Fibroblast of villous mesenchyme (primary cell): ENCODE measurements around the gene CCDC14. TPM values are rescaled to one million over a fixed set of nuclear protein-coding genes. Genes with fewer than 3 reads are reported as not detected.
A peak's percentile ranks its signal among the peaks of the same experiment; 100 is the strongest.
"Not testable (repeated sequence)": the region's sequence is repeated elsewhere in the genome, so short reads cannot be mapped to it uniquely, and the experiment has no call there.

Experiments used
- DNase-seq: peaks from one replicate; pipeline ENCODE4 v3.0.0-alpha.2; 2010; ENCODE audit warnings: low read depth
- H3K4me3 ChIP-seq: 2 replicates; pipeline ENCODE4 v1.5.1; 2011; ENCODE audit warnings: low read depth, mild to moderate bottlenecking, low read length
- total RNA-seq: library from RNA; depleted of rRNA; stranded (reverse); fragments of >200 nt; gene quantifications from 2 replicates; pipeline ENCODE4 v1.2.3, GENCODE V29; 2012
- TF ChIP-seq, protein P1 (sequence below): IDR thresholded peaks from 2 replicates; pipeline ENCODE4 v1.5.1; 2012; ENCODE audit warnings: low read depth, mild to moderate bottlenecking, low read length; ENCODE audit not compliant: insufficient read depth

CCDC14 gene, protein sequence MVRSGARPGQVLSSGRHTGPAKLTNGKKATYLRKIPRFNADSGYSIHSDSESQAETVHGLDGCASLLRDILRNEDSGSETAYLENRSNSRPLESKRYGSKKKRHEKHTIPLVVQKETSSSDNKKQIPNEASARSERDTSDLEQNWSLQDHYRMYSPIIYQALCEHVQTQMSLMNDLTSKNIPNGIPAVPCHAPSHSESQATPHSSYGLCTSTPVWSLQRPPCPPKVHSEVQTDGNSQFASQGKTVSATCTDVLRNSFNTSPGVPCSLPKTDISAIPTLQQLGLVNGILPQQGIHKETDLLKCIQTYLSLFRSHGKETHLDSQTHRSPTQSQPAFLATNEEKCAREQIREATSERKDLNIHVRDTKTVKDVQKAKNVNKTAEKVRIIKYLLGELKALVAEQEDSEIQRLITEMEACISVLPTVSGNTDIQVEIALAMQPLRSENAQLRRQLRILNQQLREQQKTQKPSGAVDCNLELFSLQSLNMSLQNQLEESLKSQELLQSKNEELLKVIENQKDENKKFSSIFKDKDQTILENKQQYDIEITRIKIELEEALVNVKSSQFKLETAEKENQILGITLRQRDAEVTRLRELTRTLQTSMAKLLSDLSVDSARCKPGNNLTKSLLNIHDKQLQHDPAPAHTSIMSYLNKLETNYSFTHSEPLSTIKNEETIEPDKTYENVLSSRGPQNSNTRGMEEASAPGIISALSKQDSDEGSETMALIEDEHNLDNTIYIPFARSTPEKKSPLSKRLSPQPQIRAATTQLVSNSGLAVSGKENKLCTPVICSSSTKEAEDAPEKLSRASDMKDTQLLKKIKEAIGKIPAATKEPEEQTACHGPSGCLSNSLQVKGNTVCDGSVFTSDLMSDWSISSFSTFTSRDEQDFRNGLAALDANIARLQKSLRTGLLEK
- total RNA-seq = 69.6 and 130 TPM in 2 replicates

DNA sequence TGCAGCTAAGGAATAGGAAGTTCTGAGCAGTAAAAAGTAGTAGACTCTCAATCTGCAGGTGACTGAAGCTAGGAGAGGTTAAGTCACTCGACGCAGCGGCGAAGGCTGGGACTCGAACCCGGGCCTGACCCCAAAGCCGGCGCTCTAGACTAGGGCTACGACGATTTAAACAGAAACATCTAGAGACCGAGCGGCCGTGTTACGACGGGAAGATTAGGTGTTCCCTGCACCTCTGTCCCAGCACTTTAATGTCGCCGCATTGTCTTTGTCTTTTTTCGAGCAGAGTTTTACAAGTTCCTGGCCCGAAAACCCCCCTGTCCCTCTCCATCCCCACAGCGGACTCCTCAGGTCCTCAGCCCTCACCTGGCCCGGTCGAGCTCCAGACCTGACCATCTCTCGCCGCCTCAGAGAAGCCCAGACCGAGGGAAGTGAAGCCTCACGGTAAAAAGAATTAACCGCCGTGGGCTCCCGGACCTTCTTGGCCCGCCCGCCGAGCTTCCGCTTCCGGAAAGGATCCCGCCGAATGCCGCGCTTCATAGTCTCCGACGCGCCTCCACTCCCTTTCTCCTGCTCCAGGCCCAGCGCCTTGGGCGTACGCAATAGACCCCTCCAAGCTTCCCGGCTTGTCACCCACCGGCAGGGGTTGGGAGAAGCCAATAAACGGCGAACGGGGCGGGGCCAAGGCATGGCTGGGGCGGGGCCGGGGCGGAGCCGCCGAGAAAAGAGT is at the start of gene CCDC14:
Gene CCDC14, minus strand, starts transcription at position 449 of the 727 bp plus-strand sequence. Its CDS starts 56 bp downstream, at position 393.
- peak; percentile 97 for DNase-seq
- H3K4me3 ChIP-seq = peak within 1 kb of the TSS; percentile 80
- TF ChIP-seq, protein P1, sequence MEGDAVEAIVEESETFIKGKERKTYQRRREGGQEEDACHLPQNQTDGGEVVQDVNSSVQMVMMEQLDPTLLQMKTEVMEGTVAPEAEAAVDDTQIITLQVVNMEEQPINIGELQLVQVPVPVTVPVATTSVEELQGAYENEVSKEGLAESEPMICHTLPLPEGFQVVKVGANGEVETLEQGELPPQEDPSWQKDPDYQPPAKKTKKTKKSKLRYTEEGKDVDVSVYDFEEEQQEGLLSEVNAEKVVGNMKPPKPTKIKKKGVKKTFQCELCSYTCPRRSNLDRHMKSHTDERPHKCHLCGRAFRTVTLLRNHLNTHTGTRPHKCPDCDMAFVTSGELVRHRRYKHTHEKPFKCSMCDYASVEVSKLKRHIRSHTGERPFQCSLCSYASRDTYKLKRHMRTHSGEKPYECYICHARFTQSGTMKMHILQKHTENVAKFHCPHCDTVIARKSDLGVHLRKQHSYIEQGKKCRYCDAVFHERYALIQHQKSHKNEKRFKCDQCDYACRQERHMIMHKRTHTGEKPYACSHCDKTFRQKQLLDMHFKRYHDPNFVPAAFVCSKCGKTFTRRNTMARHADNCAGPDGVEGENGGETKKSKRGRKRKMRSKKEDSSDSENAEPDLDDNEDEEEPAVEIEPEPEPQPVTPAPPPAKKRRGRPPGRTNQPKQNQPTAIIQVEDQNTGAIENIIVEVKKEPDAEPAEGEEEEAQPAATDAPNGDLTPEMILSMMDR = no peak

DNA sequence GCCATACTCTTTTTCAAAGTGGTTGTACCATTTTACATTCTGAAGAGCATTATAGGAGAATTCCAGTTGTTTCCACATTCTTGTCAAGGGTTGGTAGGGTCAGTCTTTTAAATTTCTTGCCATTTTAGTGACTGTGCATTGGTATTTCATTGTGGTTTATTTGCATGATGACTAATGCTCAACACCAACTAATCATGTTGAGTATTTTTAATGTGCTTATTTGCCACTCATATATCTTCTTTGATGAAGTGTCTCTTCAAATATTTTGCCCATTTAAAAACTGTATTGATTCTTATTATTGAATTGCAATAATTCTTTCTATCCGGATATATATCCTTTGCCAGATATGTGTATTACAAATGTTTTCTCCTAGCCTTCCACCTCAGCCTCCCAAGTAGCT is 47.3 kb upstream of the CCDC14 start:
- not testable (repeated sequence) for H3K4me3 ChIP-seq, DNase-seq

DNA sequence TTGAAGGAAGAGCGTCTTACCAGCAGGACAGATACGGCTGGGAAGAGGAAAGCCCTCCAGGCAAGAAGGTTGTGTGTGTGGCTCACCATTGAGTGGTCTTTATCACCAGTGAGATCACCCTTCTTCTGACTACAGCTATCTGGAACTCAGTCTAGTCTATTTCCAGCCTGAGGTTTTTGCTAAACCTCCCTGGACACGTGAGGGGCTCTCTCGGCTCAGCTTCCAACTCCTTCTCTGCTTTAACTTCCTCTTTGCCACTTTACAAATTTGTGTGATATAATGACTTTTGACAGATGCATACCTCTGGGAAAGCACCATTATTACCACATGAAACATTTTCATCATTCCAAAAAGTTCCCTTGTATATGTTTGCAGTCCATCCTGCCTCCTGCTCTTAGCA is 46.2 kb upstream of the CCDC14 start:
- no peak overlapping the region for H3K4me3 ChIP-seq
- DNase-seq = no peak
- TF ChIP-seq, protein P1 = no peak

DNA sequence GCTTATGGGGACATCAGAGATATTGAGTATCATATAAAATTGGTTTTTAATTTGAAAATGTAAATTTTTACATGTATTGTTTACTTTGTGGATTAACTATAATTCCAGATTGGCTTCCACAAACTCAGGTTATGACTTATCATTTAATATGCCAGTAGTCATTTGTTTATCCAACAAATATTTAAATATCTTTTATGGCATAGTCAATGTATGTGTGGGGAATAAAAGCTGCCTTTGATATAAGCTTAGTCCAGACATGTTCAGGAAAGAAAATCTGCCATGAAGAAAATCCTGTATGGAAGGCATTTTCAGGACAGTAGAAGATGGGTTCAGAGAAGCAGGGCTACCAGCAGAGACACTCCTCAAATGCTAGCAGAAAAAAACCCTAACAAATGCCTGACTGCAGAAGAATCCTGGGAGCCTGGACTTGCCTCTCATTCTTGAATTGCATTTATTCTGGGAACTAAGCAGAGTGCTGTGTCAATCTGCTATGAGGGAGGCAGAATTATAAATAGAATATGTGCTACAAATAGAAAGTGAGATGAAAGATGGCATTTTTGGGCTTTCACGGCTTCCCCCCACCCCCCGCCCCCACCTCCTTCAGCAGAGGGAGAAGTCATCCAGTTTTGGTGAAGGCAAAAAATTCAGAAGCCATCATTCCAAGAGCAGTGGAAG is 41.5 kb upstream of the CCDC14 start:
- H3K4me3 ChIP-seq, DNase-seq: not testable (repeated sequence)

DNA sequence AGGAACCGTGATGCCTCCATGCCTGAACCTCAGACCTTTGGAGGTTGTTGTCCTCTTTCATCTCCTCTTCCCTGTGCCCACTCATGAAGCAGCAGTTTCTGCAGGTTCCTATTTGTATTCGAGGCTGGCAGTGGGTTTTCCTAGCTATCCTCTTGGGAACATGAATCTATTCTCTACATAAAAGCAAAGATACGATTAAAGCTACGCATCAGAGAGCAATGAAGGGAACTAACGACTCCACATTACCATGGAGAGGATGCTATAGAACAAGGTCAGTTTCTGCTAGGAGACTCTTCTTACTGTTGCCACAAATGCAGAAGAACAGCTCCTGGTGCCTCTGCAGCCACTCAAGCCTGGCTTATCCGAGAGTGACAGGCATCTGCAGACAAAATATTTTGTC is 40.3 kb upstream of the CCDC14 start:
- not testable (repeated sequence) for DNase-seq, H3K4me3 ChIP-seq

DNA sequence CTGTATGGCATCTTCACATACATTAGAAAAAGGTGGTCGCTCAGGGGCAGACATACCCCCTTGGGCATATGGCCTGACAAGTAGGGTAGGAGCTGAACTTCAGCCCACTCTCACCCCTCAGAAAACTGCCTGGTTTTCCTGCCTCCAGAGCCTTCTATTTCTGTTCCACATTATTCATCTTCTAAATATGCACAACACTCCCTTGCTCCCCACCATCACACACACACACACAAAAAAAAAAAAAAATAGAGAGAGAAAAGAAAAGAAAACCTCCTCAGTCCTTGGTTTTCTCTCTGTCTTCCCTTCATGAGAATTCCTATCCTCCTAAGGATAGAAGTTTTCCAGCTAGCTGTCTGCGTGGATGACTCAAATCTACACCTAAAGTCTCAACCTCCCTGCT is 36.5 kb upstream of the CCDC14 start:
- TF ChIP-seq, protein P1 = no peak
- DNase-seq = no peak
- H3K4me3 ChIP-seq = no peak overlapping the region

DNA sequence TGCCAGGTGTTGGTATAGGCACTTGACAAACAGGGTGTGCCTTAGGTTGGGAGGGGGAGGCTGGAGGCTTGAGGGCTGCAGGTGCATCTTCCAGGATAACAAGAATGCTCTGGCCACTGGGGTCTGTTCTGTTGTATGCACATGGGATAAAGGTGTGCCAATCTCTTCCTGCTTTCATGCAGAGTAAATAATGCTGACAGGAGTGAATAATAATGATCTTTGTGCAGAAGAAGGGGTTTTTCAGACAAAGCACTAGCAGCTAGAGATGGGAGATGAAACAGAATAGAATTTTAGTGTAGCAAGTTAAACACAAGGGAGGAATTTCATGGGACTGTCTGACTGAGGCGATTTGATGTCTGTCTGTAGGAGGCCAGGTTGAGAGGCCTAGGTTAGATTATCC is 32.8 kb upstream of the CCDC14 start:
- H3K4me3 ChIP-seq = no peak overlapping the region
- TF ChIP-seq, protein P1 = no peak
- no peak for DNase-seq

DNA sequence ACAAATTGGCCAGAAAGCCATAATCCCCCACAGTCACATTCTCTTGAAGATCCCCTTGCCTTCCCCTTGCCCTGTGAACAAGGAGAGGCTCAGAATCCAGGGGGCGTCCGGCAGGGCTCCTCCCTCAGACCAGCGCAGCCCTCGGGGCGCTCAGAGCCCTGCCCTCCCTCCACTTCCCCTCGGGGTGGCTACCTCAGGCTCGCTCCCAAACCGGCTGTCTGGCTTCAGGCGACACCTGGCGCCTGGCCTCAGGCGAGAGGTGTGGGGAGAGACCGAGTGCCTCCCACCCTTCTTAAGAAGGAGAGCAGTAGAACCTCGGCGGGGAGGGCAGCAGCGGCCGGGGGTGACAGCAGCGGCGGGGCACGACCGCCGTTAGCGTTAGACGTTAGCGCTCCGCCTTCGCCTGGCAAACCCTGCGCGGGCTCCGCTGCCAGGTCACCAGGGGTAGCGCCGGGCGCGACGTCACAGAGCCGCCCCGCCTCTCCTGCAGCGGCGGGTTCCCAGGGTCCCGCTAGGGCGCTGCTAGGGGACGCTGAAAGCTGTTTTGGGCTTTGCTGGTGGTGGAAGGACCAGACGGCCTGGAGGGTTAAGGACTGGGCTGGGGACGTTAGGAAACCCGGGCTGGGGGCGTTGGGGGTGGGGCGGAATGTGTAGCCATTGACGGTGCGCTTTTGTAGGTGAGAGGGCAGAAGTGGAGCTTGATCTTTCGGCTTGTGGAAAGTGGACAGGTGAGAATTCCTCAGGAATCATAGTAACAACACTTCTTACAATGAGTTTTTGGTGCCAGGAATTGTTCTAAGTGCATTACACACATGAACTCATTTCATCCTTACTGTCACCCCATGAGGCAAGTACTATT is 30.9 kb upstream of the CCDC14 start, which contains the start of gene ROPN1:
Gene ROPN1, minus strand, starts transcription at position 395 of the 859 bp plus-strand sequence. CDS start 11,643 bp downstream, outside the sequence.
- DNase-seq = not testable (repeated sequence)

More for the DNA sequence above, 30.9 kb upstream of the CCDC14 start, which contains the start of gene ROPN1:
- not testable (repeated sequence) for H3K4me3 ChIP-seq
